T-helper 2 cell (primary cell): ENCODE data around the gene MYNN.

Experiments
- DNase-seq, 5 experiments: peaks; one replicate each; pipeline versions ENCODE4 v3.0.0 to v3.0.0-alpha.2; 2012 to 2022

Gene MYNN

GRCh38 chr3:169835533-169835932, 62.3 kb downstream of the MYNN start:
- DNase-seq, result no peak

DNA sequence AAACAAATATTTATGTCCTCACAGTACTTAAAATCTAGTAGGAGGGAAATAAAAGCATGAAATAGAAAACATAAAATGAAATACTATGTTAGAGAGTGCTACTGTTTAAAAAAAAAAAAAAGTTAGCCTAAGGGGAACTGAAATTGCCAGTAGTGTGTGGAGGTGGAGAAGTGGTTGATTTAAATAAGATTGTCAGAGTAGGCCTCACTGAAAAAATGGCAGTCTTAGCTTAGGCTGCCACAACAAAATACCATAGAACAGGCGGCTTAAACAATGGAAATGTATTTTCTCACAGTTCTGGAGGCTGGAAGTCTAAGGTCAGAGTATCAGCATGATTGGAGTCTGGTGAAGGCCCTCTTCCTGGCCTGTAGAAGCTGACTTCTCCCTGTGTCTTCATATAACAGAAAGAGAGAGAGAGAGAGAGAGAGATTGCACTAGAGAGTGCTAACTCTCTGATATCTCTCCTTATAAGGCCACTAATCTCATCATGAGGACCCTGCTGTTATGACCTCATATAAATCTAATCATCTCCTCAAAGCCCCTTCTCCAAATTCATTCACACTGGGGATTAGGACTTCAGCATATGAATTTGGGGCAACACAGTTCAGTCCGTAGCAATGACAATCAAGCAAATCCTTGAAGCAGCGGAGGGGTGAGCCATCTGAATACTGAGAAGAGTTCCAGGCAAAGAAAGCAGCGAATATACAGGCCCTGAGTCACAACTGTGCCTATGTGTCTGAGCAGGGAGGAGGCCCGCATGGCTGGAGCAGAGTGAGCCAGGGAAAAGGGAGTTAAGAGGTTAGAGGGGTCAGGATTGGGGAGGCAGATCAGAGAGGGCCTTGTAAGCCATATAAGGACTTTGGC, 63.1 kb downstream of the MYNN start:
- DNase-seq, result no peak

- no peak for DNase-seq
Observed at GRCh38 chr3:169836942-169837275, 63.7 kb downstream of the MYNN start.

DNA sequence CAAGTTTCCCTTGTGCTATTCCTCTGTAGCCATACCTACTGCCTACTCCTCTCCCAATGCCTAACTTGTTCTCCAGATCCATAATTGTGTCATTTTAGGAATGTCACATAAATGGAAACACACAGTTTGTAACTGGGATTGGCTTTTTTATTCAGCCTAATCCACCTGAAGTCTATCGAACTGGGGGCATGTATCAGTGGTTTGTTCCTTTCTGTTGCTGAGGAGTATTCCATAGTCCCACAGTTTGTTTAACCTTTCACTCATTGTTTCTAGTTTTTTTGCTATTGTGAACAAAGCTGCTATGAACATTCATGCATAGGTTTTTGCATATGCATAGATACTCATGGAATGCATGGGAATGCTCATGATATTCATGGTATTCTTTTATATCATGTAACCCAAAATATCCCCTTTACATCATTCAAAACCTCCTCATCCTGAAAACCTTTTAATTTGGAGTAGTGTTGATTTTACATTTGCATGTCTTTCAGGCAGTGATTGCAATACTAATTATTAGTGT, 65.4 kb downstream of the MYNN start:
- no peak for DNase-seq
